Endothelial cell of umbilical vein (primary cell): ENCODE data around the gene FBXO34. TPM values are rescaled to one million over a fixed set of nuclear protein-coding genes. Genes with fewer than 3 reads are reported as not detected.

ENCODE experiments used
- BruUV-seq: library from RNA; stranded (reverse); fragments of 400-500 nt; replicated peaks from 2 replicates; lab custom pipeline; 2021; lab: Mats Ljungman, UMichigan
- CTCF ChIA-PET: fragments of 300-600, 350-600 bp; sonication (Branson Sonifier 250); formaldehyde crosslinking; loops from one replicate; lab custom pipeline; 2021; ENCODE audit warnings: antibody characterized with exemption, inconsistent platforms; lab: Charles Lee
- POLR2A ChIA-PET: fragments of 300-600, 350-600 bp; sonication (Branson Sonifier 250); formaldehyde crosslinking; loops from one replicate; lab custom pipeline; 2021; ENCODE audit warnings: antibody characterized with exemption, inconsistent platforms; lab: Charles Lee
- DNase-seq: peaks from one replicate; pipeline ENCODE4 v3.0.0-alpha.2; 2011; ENCODE audit warnings: low read depth, low spot score
- FAIRE-seq: peaks from 2 replicates; lab custom pipeline; 2011; peaks lifted over from hg19 to GRCh38; lab: Jason Lieb, UNC
- H2AFZ ChIP-seq: 2 replicates; pipeline ENCODE4 v1.6.0; 2012; ENCODE audit warnings: low read depth, low read length, control low read depth, inconsistent platforms
- H3K27ac ChIP-seq: 2 replicates; pipeline ENCODE4 v1.5.1; 2011; ENCODE audit warnings: low read depth, mild to moderate bottlenecking, control low read depth, low read length, moderate library complexity; ENCODE audit not compliant: insufficient read depth
- H3K27me3 ChIP-seq, 2 experiments: 2 replicates each; pipeline versions ENCODE4 v1.6.0 to v1.6.1; 2011; ENCODE audit warnings: low read length in 2 of 2, mixed read lengths in 1 of 2; ENCODE audit not compliant: control insufficient read depth in 2 of 2, insufficient read depth in 2 of 2
- H3K36me3 ChIP-seq, 2 experiments: 2 replicates in 1 of 2; 3 replicates in 1 of 2; pipeline ENCODE4 v1.5.1; 2011; ENCODE audit warnings: low read length in 2 of 2, mild to moderate bottlenecking in 1 of 2, moderate library complexity in 1 of 2; ENCODE audit not compliant: control insufficient read depth in 2 of 2, insufficient read depth in 2 of 2; ENCODE audit errors: extremely low read depth in 1 of 2
- H3K4me1 ChIP-seq: 3 replicates; pipeline ENCODE4 v1.5.1; 2011; ENCODE audit warnings: mild to moderate bottlenecking, low read length; ENCODE audit not compliant: control insufficient read depth, insufficient read depth; ENCODE audit errors: extremely low read depth
- H3K4me2 ChIP-seq: 2 replicates; pipeline ENCODE4 v1.6.1; 2011; ENCODE audit warnings: low read length, control low read depth, mixed read lengths; ENCODE audit not compliant: insufficient read depth
- H3K4me3 ChIP-seq, 3 experiments: fragments of 200-600 bp in 1 of 3; sonication (generic), shearing (Covaris generic) in 1 of 3; replicated peaks in 1 of 3; 2 replicates each; pipeline ENCODE4 v1.5.1; 2011 to 2016; ENCODE audit warnings: control low read depth in 3 of 3, low read length in 3 of 3, mild to moderate bottlenecking in 2 of 3, inconsistent platforms in 1 of 3, low read depth in 1 of 3, moderate library complexity in 1 of 3; ENCODE audit not compliant: insufficient read depth in 1 of 3
- H3K79me2 ChIP-seq: 2 replicates; pipeline ENCODE4 v1.6.0; 2012; ENCODE audit warnings: low read length, inconsistent platforms; ENCODE audit not compliant: control insufficient read depth, insufficient read depth
- H3K9ac ChIP-seq: replicated peaks from 2 replicates; pipeline ENCODE3; 2011; ENCODE audit warnings: low read length, control low read depth; ENCODE audit not compliant: insufficient read depth; ENCODE audit errors: extremely low read depth
- H3K9me1 ChIP-seq: replicated peaks from 3 replicates; pipeline ENCODE4 v1.6.0; 2011; ENCODE audit warnings: mild to moderate bottlenecking, low read length; ENCODE audit not compliant: control insufficient read depth, insufficient read depth; ENCODE audit errors: extremely low read depth
- H3K9me3 ChIP-seq: replicated peaks from 2 replicates; pipeline ENCODE4 v1.5.1; 2012; ENCODE audit warnings: low read length, inconsistent platforms; ENCODE audit not compliant: control insufficient read depth, insufficient read depth
- H4K20me1 ChIP-seq: replicated peaks from 2 replicates; pipeline ENCODE3; 2011; ENCODE audit warnings: mild to moderate bottlenecking, low read length; ENCODE audit not compliant: control insufficient read depth, insufficient read depth; ENCODE audit errors: extremely low read depth
- EZH2 ChIP-seq: IDR thresholded peaks from 2 replicates; pipeline ENCODE4 v1.6.1; 2012; ENCODE audit warnings: borderline replicate concordance, low read depth, mild to moderate bottlenecking, moderate library complexity, low read length, inconsistent platforms; ENCODE audit not compliant: severe bottlenecking
- FOS ChIP-seq: IDR thresholded peaks from 2 replicates; pipeline ENCODE4 v1.6.1; 2011; ENCODE audit warnings: mild to moderate bottlenecking, low read length, moderate library complexity, borderline replicate concordance; ENCODE audit not compliant: insufficient read depth
- GATA2 ChIP-seq: IDR thresholded peaks from 2 replicates; pipeline ENCODE4 v1.7.0; 2011; ENCODE audit warnings: low read depth, mild to moderate bottlenecking, moderate library complexity, mixed read lengths, low read length; ENCODE audit not compliant: insufficient read length, insufficient read depth
- JUN ChIP-seq: IDR thresholded peaks from 2 replicates; pipeline ENCODE4 v1.6.1; 2011; ENCODE audit warnings: borderline replicate concordance, low read depth; ENCODE audit not compliant: insufficient read length, insufficient read depth
- POLR2A ChIP-seq: IDR thresholded peaks from 2 replicates; pipeline ENCODE4 v1.6.1; 2012; ENCODE audit warnings: low read depth, mild to moderate bottlenecking, control low read depth, low read length
- POLR2AphosphoS5 ChIP-seq: IDR thresholded peaks from 2 replicates; pipeline ENCODE4 v1.6.1; 2012; ENCODE audit warnings: low read depth, mild to moderate bottlenecking, control low read depth, low read length, moderate library complexity; ENCODE audit not compliant: insufficient read depth
- dilution Hi-C: fragments of 300-500 bp; cut with MboI; formaldehyde crosslinking; loops from one replicate; pipeline ENCODE4 v1.15.0; 2019; ENCODE audit warnings: low sequenced_read_pairs; ENCODE audit not compliant: extremely low pct_ligation_motif_present
- intact Hi-C: fragments of 100-400 bp; cut with micrococcal nuclease; formaldehyde crosslinking; loops from one replicate; pipeline ENCODE4 v1.10.0; 2022
- polyA plus RNA-seq, 4 experiments: library from polyadenylated mRNA; depleted of rRNA in 3 of 4; stranded (reverse) in 3 of 4; unstranded in 1 of 4; fragments of >200 nt; gene quantifications; 2 replicates each; pipeline versions ENCODE4 v1.2.1 to v1.2.3, GENCODE V29; 2011 to 2012; ENCODE audit warnings: missing spikeins in 1 of 4
- total RNA-seq: library from RNA; stranded (reverse); gene quantifications from 2 replicates; pipeline ENCODE4 v1.2.3, GENCODE V29; 2021
- TF ChIP-seq, protein P1 (sequence below): IDR thresholded peaks from 2 replicates; pipeline ENCODE4 v1.6.1; 2011; ENCODE audit not compliant: insufficient read depth, insufficient read length
- TF ChIP-seq, protein P2 (sequence below), 2 donors: IDR thresholded peaks; 1 replicate in 1 of 2; 2 replicates in 1 of 2; pipeline ENCODE4 v1.5.1; 2011; ENCODE audit warnings: low read length in 2 of 2, mild to moderate bottlenecking in 2 of 2, moderate library complexity in 2 of 2, control low read depth in 1 of 2, inconsistent platforms in 1 of 2, low read depth in 1 of 2; ENCODE audit not compliant: insufficient read depth in 1 of 2; ENCODE audit errors: extremely low read depth in 1 of 2

The FBXO34 gene
- total and polyA plus RNA-seq, 2 donors (not counting 3 experiments of a cell fraction or from before 2014, with no cell fraction given), result 8.5 to 14.2 TPM

DNA sequence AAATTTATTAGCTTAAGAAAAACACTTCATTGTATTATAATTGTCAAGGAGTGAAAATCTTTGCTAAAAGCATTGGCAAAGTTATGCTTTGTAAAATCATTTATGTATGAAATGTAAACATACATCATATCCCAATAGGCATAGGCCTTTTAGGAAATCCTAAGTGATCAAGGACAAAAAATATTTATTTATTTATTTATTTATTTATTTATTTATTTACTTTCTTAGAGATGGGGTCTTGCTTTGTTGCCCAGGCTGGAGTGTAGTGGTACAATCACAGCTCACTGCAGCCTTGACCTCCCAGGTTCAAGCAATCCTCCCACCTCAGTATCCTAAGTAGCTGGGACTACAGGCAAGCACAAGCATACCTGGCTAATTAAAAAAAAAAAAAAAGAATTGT lies 47.9 kb upstream of the FBXO34 start:
- dilution Hi-C loops, result loop anchor here (25.0 kb wide), 1 partner anchor 564 kb away; no protein-coding TSS in a partner anchor
- H3K9ac ChIP-seq, result no peak overlapping the region
- ChIA-PET CTCF (interaction anchor here (0.8 to 1.5 kb wide), 2 partner anchors 22 to 131 kb away, joined by 3 to 5 read pairs; no protein-coding TSS in a partner anchor), POLR2A (no interaction called here)
- BruUV-seq, result no TSS peak
- no peaks in the 10 kb centered on the region for H3K9me1 ChIP-seq
- H4K20me1 ChIP-seq, result no peaks in the 10 kb centered on the region
- no peak overlapping the region for H2AFZ ChIP-seq
- intact Hi-C loops, result no loop called here
- no peak overlapping the region for H3K4me2 ChIP-seq
- FAIRE-seq (no peak), DNase-seq (no peak)
- TF ChIP-seq EZH2 (no peak), POLR2A (no peak), POLR2AphosphoS5 (no peak), FOS (no peak)
- TF ChIP-seq, protein P1, sequence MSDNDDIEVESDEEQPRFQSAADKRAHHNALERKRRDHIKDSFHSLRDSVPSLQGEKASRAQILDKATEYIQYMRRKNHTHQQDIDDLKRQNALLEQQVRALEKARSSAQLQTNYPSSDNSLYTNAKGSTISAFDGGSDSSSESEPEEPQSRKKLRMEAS, result no peak
- H3K9me3 ChIP-seq, result no peaks in the 10 kb centered on the region
- H3K36me3 ChIP-seq, result no peaks in the 10 kb centered on the region
- no peaks in the 10 kb centered on the region for H3K27me3 ChIP-seq
- peaks cover 11% of the 10 kb centered on the region for H3K4me1 ChIP-seq
- H3K4me3 ChIP-seq, result no peak overlapping the region
- H3K79me2 ChIP-seq, result no peaks in the 10 kb centered on the region
- H3K27ac ChIP-seq, result no peak overlapping the region

DNA sequence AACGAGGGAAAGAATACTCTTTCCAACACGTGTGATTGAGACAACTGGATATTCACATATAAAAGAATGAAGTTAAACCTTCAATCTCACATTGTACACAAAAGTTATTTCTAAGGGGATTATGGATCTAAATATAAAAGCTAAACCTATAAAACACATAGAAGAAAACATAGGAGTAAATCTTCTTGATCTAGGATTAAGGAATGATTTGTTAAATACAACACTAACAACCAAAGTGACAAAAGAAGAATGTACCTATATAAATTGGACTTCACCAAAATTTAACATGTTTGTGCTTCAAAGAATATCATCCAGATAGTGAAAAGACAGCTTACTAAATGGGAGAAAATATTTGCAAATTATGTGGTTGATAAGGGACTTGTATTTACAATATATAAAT lies 43.0 kb upstream of the FBXO34 start:
- H3K9ac ChIP-seq, result no peak overlapping the region
- no peaks in the 10 kb centered on the region for H3K9me1 ChIP-seq
- POLR2A ChIA-PET, result no interaction called here
- H2AFZ ChIP-seq, result no peak overlapping the region
- FAIRE-seq (no peak), DNase-seq (no peak)
- CTCF ChIA-PET, result interaction anchor here (1.4 kb wide), 1 partner anchor 12 kb away, joined by 3 read pairs; no protein-coding TSS in a partner anchor
- no peaks in the 10 kb centered on the region for H3K79me2 ChIP-seq
- no peak overlapping the region for H3K27ac ChIP-seq
- no peaks in the 10 kb centered on the region for H3K36me3 ChIP-seq
- no peaks in the 10 kb centered on the region for H3K4me1 ChIP-seq
- H3K4me3 ChIP-seq, result no peak overlapping the region
- H4K20me1 ChIP-seq, result no peaks in the 10 kb centered on the region
- intact Hi-C loops (no loop called here), dilution Hi-C loops (no loop called here)
- H3K9me3 ChIP-seq, result no peaks in the 10 kb centered on the region
- TF ChIP-seq, protein P1, result no peak
- TF ChIP-seq FOS (no peak), POLR2AphosphoS5 (no peak), GATA2 (no peak), JUN (no peak), POLR2A (no peak)
- TF ChIP-seq, protein P2, sequence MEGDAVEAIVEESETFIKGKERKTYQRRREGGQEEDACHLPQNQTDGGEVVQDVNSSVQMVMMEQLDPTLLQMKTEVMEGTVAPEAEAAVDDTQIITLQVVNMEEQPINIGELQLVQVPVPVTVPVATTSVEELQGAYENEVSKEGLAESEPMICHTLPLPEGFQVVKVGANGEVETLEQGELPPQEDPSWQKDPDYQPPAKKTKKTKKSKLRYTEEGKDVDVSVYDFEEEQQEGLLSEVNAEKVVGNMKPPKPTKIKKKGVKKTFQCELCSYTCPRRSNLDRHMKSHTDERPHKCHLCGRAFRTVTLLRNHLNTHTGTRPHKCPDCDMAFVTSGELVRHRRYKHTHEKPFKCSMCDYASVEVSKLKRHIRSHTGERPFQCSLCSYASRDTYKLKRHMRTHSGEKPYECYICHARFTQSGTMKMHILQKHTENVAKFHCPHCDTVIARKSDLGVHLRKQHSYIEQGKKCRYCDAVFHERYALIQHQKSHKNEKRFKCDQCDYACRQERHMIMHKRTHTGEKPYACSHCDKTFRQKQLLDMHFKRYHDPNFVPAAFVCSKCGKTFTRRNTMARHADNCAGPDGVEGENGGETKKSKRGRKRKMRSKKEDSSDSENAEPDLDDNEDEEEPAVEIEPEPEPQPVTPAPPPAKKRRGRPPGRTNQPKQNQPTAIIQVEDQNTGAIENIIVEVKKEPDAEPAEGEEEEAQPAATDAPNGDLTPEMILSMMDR (IDR thresholded peaks at IDR 0.05; ENCODE audit: extremely low read depth in 1 of 2, insufficient read depth in 1 of 2, low read depth in 1 of 2, low read length in 2 of 2), result no peak
- H3K4me2 ChIP-seq, result no peak overlapping the region
- BruUV-seq, result no TSS peak
- H3K27me3 ChIP-seq, result peaks cover 1 to 8% of the 10 kb centered on the region in 2 experiments
